ENCODE measurements around the gene ELMOD1.

The ELMOD1 gene

DNA sequence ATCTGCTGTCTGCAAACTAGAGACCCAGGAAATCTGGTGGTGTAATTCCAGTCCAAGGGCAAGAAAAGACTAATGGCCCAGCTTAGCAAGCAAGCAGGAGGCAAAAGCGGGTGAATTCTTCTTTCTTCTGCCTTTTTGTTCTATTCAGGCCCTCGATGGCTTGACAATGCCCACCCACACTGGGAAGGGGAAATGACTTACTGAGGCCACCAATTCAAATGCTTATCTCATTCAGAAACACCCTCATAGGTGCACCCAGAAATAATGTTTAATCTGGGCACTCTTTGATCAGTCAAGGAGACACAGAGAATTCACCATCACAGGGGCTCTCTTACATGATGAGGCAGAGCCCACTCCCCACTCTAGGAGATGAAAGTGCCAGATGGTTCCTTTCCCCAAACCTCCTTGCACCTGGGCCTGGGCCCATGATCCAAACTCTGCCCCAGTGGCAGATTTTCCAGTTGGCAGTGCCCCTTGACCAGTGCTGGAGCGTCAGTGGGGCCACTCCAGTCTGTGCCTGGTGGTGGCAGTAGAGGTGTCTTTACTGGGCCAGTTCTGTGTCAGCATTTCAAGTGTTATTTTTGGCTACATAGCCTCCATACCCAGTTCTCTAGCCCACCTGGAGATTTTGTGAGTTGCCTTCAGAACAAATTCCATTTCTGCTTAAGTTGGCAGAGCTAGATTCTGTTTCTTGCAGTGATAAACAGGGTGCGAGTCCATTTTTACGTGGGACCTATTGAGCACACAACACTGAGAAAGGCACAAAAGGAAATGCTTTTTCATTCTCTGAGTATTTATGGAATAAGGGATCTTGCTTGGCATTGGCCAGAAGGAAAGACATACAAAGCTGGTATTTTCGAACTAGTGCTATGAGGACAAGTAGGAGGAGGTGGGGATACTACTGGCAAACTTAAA, 7.5 kb downstream of the ELMOD1 start:
- Histone ChIP-seq H3F3A (ENCODE audit: insufficient read depth) (no peaks in the 10 kb centered on the region), H3K79me2 (ENCODE audit: insufficient read depth, low read length) (no peaks in the 10 kb centered on the region), H3K4me3 (ENCODE audit: insufficient read depth, low read length, poor library complexity, severe bottlenecking) (no peak overlapping the region), H3K27ac (ENCODE audit: low read depth, low read length) (no peak overlapping the region), H4K20me1 (ENCODE audit: low read depth, low read length) (no peaks in the 10 kb centered on the region), H2AFZ (ENCODE audit: low read depth, low read length, severe bottlenecking) (no peak overlapping the region), H3K4me2 (ENCODE audit: low read depth, low read length, poor library complexity, severe bottlenecking) (no peak overlapping the region), H3K9ac (ENCODE audit: low read length) (no peak overlapping the region), H3K36me3 (ENCODE audit: low read length) (no peaks in the 10 kb centered on the region), H3K9me2 (replicated peaks; ENCODE audit: insufficient read depth, low read length) (no peaks in the 10 kb centered on the region), H3K27me3 (ENCODE audit: low read length) (no peaks in the 10 kb centered on the region), H3K9me3 (ENCODE audit: insufficient read depth, low read length) (no peaks in the 10 kb centered on the region)
- no peak for TF ChIP-seq EZH2phosphoT487 (conservative IDR thresholded peaks at IDR 0.05; ENCODE audit: low read length)
- TF ChIP-seq, protein P1, sequence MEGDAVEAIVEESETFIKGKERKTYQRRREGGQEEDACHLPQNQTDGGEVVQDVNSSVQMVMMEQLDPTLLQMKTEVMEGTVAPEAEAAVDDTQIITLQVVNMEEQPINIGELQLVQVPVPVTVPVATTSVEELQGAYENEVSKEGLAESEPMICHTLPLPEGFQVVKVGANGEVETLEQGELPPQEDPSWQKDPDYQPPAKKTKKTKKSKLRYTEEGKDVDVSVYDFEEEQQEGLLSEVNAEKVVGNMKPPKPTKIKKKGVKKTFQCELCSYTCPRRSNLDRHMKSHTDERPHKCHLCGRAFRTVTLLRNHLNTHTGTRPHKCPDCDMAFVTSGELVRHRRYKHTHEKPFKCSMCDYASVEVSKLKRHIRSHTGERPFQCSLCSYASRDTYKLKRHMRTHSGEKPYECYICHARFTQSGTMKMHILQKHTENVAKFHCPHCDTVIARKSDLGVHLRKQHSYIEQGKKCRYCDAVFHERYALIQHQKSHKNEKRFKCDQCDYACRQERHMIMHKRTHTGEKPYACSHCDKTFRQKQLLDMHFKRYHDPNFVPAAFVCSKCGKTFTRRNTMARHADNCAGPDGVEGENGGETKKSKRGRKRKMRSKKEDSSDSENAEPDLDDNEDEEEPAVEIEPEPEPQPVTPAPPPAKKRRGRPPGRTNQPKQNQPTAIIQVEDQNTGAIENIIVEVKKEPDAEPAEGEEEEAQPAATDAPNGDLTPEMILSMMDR (IDR thresholded peaks at IDR 0.05; ENCODE audit: insufficient read depth, low read length, poor library complexity, severe bottlenecking), result peak; percentile 62

DNA sequence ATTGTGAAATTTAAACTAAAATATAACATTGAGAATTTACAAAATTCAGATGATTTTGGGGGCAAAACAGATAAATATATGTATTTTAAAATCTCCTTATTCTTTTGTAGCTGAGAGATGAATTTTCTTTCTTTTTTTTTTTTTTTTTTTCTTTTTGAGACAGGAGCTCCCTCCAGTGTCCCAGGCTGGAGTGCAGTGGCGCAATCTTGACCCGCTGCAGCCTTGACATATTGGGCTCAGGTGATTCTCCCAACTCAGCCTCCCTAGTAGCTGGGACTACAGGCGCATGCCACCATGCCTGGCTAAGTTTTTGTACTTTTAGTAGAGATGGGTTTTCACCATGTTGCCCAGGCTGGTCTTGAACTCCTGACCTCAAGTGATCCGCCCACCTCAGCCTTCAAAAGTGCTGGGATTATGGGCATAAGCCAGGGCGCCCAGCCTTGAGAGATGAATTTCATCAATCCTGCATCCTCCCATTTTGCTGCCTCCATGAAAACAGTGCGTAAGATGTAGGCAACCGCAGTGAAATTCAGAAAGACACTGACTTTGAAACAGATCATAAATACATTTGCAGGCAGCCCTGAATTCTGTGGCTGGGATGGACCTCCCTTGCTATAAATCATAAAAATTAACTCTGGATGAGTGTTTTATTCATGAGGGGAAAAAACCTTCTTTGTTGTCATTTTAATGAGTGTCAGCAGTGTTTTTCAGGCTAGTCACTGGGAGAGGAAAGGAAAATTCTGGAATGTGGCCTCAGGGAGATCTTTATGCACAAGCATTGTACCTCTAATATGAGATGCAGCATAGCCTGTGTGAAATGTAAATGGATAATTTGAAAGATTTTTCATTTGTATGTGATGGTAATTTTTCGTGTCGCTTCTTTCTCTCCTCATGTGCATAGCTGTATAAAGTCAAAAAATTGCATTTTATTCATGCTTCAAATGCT, 14.4 kb downstream of the ELMOD1 start:
- Histone ChIP-seq H3F3A (ENCODE audit: insufficient read depth) (no peaks in the 10 kb centered on the region), H3K9ac (ENCODE audit: low read length) (no peak overlapping the region), H3K27me3 (ENCODE audit: low read length) (no peaks in the 10 kb centered on the region), H3K36me3 (ENCODE audit: low read length) (no peaks in the 10 kb centered on the region), H3K4me2 (ENCODE audit: low read depth, low read length, poor library complexity, severe bottlenecking) (no peak overlapping the region), H3K4me3 (ENCODE audit: insufficient read depth, low read length, poor library complexity, severe bottlenecking) (no peak overlapping the region), H2AFZ (ENCODE audit: low read depth, low read length, severe bottlenecking) (no peak overlapping the region), H3K9me2 (replicated peaks; ENCODE audit: insufficient read depth, low read length) (no peaks in the 10 kb centered on the region), H3K27ac (ENCODE audit: low read depth, low read length) (no peak overlapping the region), H3K9me3 (ENCODE audit: insufficient read depth, low read length) (no peaks in the 10 kb centered on the region), H3K79me2 (ENCODE audit: insufficient read depth, low read length) (no peaks in the 10 kb centered on the region), H4K20me1 (ENCODE audit: low read depth, low read length) (no peaks in the 10 kb centered on the region)
- TF ChIP-seq, protein P1 (IDR thresholded peaks at IDR 0.05; ENCODE audit: insufficient read depth, low read length, poor library complexity, severe bottlenecking), result peak; percentile 16
- TF ChIP-seq EZH2phosphoT487 (conservative IDR thresholded peaks at IDR 0.05; ENCODE audit: low read length), result no peak

DNA sequence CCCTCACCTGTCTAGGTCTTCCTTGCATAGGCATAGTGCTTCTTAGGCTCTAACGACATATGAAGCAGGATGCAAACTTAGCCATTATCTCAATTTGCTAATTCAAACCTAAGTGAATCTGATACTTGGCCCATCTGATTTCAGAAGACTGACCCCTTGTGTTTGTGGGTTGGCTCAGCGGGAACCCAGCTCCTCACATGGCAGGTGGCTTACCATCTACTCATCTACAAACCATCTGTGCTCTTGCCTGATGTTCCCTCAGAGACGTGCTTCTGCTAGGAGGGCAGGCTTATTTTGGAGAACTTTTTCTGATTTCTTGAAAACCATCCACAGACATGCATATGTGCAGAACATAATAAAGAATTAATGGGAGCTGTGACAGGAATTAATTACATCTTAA, 15.2 kb downstream of the ELMOD1 start:
- H3K4me3 ChIP-seq (ENCODE audit: insufficient read depth, low read length, poor library complexity, severe bottlenecking), result no peak overlapping the region
- TF ChIP-seq EZH2phosphoT487 (conservative IDR thresholded peaks at IDR 0.05; ENCODE audit: low read length), result no peak
- TF ChIP-seq, protein P1 (IDR thresholded peaks at IDR 0.05; ENCODE audit: insufficient read depth, low read length, poor library complexity, severe bottlenecking), result no peak
- no peaks in the 10 kb centered on the region for H3K9me3 ChIP-seq (ENCODE audit: insufficient read depth, low read length)
- H3F3A ChIP-seq (ENCODE audit: insufficient read depth), result no peaks in the 10 kb centered on the region
- no peak overlapping the region for H2AFZ ChIP-seq (ENCODE audit: low read depth, low read length, severe bottlenecking)
- no peaks in the 10 kb centered on the region for H3K79me2 ChIP-seq (ENCODE audit: insufficient read depth, low read length)
- H3K36me3 ChIP-seq (ENCODE audit: low read length), result no peaks in the 10 kb centered on the region
- no peaks in the 10 kb centered on the region for H3K27me3 ChIP-seq (ENCODE audit: low read length)
- no peak overlapping the region for H3K27ac ChIP-seq (ENCODE audit: low read depth, low read length)
- H3K9ac ChIP-seq (ENCODE audit: low read length), result no peak overlapping the region
- H3K9me2 ChIP-seq (replicated peaks; ENCODE audit: insufficient read depth, low read length), result no peaks in the 10 kb centered on the region
- H3K4me2 ChIP-seq (ENCODE audit: low read depth, low read length, poor library complexity, severe bottlenecking), result no peak overlapping the region
- no peaks in the 10 kb centered on the region for H4K20me1 ChIP-seq (ENCODE audit: low read depth, low read length)

All from SU-DHL-6 (cell line).